Kidney (tissue), 14 donors: ENCODE measurements around the gene SORBS1. TPM values are rescaled to one million over a fixed set of nuclear protein-coding genes. Genes with fewer than 3 reads are reported as not detected.

ENCODE experiments used
- DNase-seq, 5 donors: peaks; one replicate each; pipeline ENCODE4 v3.0.0-alpha.2; 2013 to 2020
- FAIRE-seq: peaks from 2 replicates; lab custom pipeline; 2012; peaks lifted over from hg19 to GRCh38; lab: Jason Lieb, UNC
- H3K27ac ChIP-seq, 2 donors: one replicate each; pipeline ENCODE4 v1.7.0; 2013; ENCODE audit warnings: low read depth in 2 of 2, low read length in 2 of 2, inconsistent platforms in 1 of 2
- H3K27me3 ChIP-seq: one replicate; pipeline ENCODE4 v1.7.1; 2013; ENCODE audit warnings: low read length, inconsistent platforms; ENCODE audit not compliant: control insufficient read depth, insufficient read depth
- H3K36me3 ChIP-seq, 3 donors: one replicate each; pipeline versions ENCODE4 v1.7.0 to v1.7.1; 2013; ENCODE audit warnings: low read length in 3 of 3, control low read depth in 1 of 3, inconsistent platforms in 1 of 3; ENCODE audit not compliant: insufficient read depth in 3 of 3, control insufficient read depth in 2 of 3
- H3K4me1 ChIP-seq, 3 donors: one replicate each; pipeline versions ENCODE4 v1.7.0 to v1.7.1; 2013; ENCODE audit warnings: low read length in 3 of 3, inconsistent platforms in 1 of 3, low read depth in 1 of 3; ENCODE audit not compliant: control insufficient read depth in 2 of 3, insufficient read depth in 2 of 3
- H3K4me3 ChIP-seq, 3 donors: one replicate each; pipeline versions ENCODE4 v1.7.0 to v1.8.1; 2013; ENCODE audit warnings: low read length in 3 of 3, control low read depth in 1 of 3, inconsistent platforms in 1 of 3
- H3K9ac ChIP-seq, 3 donors: one replicate each; pipeline versions ENCODE4 v1.7.0 to v1.7.1; 2013; ENCODE audit warnings: low read length in 3 of 3, control low read depth in 1 of 3, inconsistent platforms in 1 of 3
- H3K9me3 ChIP-seq, 3 donors: one replicate each; pipeline versions ENCODE4 v1.7.0 to v1.7.1; 2013; ENCODE audit warnings: low read length in 3 of 3, control low read depth in 1 of 3, inconsistent platforms in 1 of 3; ENCODE audit not compliant: control insufficient read depth in 2 of 3, insufficient read depth in 1 of 3
- CTCF ChIP-seq: IDR thresholded peaks from 3 replicates; pipeline ENCODE4 v1.5.1; 2012; ENCODE audit warnings: mild to moderate bottlenecking, moderate library complexity, borderline replicate concordance; ENCODE audit not compliant: insufficient read depth; ENCODE audit errors: extremely low read depth
- intact Hi-C: fragments of 100-400 bp; cut with DNase I; formaldehyde crosslinking; loops from one replicate; pipeline ENCODE4 v1.11.1; 2022
- polyA plus RNA-seq: library from polyadenylated mRNA; stranded (reverse); fragments of 350-450 nt; fragmentation: Illumina TruSeq; extraction: RNeasy Lipid Tissue Mini Kit (QIAGEN cat#74804); gene quantifications from one replicate; pipeline ENCODE4 v1.2.3, GENCODE V29; 2014; ENCODE audit warnings: low read depth, low replicate concordance; ENCODE audit not compliant: insufficient read depth
- total RNA-seq: library from RNA; stranded (reverse); fragmentation: NEBNext Ultra II Directional; extraction: Animal tissue kit (Norgen Biotek cat#: 25700); gene quantifications from one replicate; pipeline ENCODE4 v1.2.1, GENCODE V29; 2021
- donor health status: control.
- donor health status: control.
- donor health status: control.
- donor health status: control.
- donor health status: control.
- donor health status: DM: yes; HTN: yes; CAD: no.
- donor health status: Normal renal cell carcinoma (clear cell type).

Gene SORBS1
- total and polyA plus RNA-seq, 2 donors from 2014 or later = 12.2 to 91.7 TPM

DNA sequence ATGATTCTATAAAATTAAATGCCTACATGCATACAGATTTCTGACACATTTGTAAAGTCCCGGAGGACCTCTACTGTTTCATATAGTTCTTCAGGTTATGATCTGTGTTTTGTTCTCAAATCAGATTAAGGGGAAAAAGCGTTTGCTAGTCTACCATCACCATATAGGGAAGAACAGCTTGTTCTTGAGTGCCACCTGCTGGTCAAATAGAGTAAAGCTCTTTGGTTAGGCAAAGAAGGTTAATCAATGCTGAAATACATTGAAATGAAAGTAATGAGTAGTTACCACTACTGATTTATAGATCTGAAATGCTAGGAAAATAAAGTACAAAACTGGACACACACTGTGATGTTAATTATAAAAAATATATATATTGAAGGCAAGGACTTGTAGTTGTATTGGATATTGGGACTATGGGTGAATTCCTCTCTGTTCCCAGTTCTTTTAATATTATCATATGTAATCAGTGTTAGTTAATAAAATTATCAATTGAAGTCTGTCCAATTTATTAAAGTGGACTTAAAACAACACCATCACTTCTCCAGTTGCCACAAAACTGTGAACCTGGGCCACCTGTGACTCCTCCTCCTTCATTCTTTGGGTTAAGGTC lies 197.8 kb downstream of the SORBS1 start:
- intact Hi-C loops = no loop called here
- Histone ChIP-seq H3K9me3 (no peaks in the 10 kb centered on the region), H3K36me3 (no peaks in the 10 kb centered on the region), H3K27ac (no peak overlapping the region), H3K27me3 (no peaks in the 10 kb centered on the region), H3K4me1 (no peaks in the 10 kb centered on the region), H3K9ac (no peak overlapping the region), H3K4me3 (no peak overlapping the region)
- DNase-seq = peak in 3 of 5 donors; percentile 37 to 85 (median 72)
- peak; percentile 83 for TF ChIP-seq CTCF
- peak; percentile 85 for FAIRE-seq

- peaks cover 0 to 19% (median 0%) of the 10 kb centered on the region in 3 donors for H3K36me3 ChIP-seq
- H3K9ac ChIP-seq = no peak overlapping the region
- H3K27me3 ChIP-seq = no peaks in the 10 kb centered on the region
- peak in 1 of 5 donors; percentile 38 for DNase-seq
- intact Hi-C loops = no loop called here
- H3K9me3 ChIP-seq = no peaks in the 10 kb centered on the region
- no peak overlapping the region for H3K4me3 ChIP-seq
- FAIRE-seq = no peak
- no peaks in the 10 kb centered on the region for H3K4me1 ChIP-seq
- no peak overlapping the region for H3K27ac ChIP-seq
- TF ChIP-seq CTCF = no peak
Observed at GRCh38 chr10:95360122-95360714, 201.0 kb downstream of the SORBS1 start.

- no peak for TF ChIP-seq CTCF
- Histone ChIP-seq H3K4me3 (no peak overlapping the region), H3K27me3 (no peaks in the 10 kb centered on the region), H3K27ac (no peak overlapping the region), H3K36me3 (peaks cover 0 to 23% (median 0%) of the 10 kb centered on the region in 3 donors), H3K4me1 (no peaks in the 10 kb centered on the region), H3K9me3 (no peaks in the 10 kb centered on the region), H3K9ac (no peak overlapping the region)
- no peak for DNase-seq
- intact Hi-C loops = no loop called here
- FAIRE-seq = no peak
Observed at GRCh38 chr10:95359466-95359865, 201.7 kb downstream of the SORBS1 start.
